A549 (cell line): ENCODE data around the gene DYNC1I1. TPM values are rescaled to one million over a fixed set of nuclear protein-coding genes. Genes with fewer than 3 reads are reported as not detected.

Experiments used
- ATAC-seq, 2 experiments: fragments of 200-7000 bp in 1 of 2; fragments of >200 bp in 1 of 2; cut with Nextera tagmentation in 1 of 2; cut with Tn5 transposase in 1 of 2; 3 replicates each; pipeline versions ENCODE4 v1.8.0 to v1.9.1; 2018 to 2020; ENCODE audit warnings: mild to moderate bottlenecking in 1 of 2, moderate library complexity in 1 of 2
- CTCF ChIA-PET: fragments of 300-600 bp; sonication (Branson Sonifier 250); formaldehyde crosslinking; extraction: SDS; loops from one replicate; lab custom pipeline; 2021; ENCODE audit warnings: antibody characterized with exemption, inconsistent platforms; lab: Yijun Ruan, JAX
- POLR2A ChIA-PET: fragments of 350-600 bp; formaldehyde crosslinking; extraction: SDS; loops from one replicate; lab custom pipeline; 2021; ENCODE audit warnings: antibody characterized with exemption, inconsistent platforms; lab: Yijun Ruan, JAX
- DNase-seq, 2 experiments: peaks; one replicate each; pipeline versions ENCODE4 v3.0.0 to v3.0.0-alpha.2; 2011 to 2016; ENCODE audit warnings: low read depth in 1 of 2, low spot score in 1 of 2
- FAIRE-seq: peaks from 2 replicates; lab custom pipeline; 2011; peaks lifted over from hg19 to GRCh38; lab: Jason Lieb, UNC
- H3K27ac ChIP-seq, 2 experiments: fragments of >200 bp; sonication (Bioruptor Twin); formaldehyde crosslinking; 3 replicates each; pipeline ENCODE4 v1.5.1; 2016 to 2017
- H3K4me1 ChIP-seq: fragments of >200 bp; sonication (Bioruptor Twin); formaldehyde crosslinking; 3 replicates; pipeline ENCODE4 v1.6.1; 2016
- H3K4me2 ChIP-seq: fragments of >200 bp; sonication (Bioruptor Twin); formaldehyde crosslinking; 3 replicates; pipeline ENCODE4 v1.6.1; 2016
- H3K4me3 ChIP-seq: fragments of >200 bp; sonication (Bioruptor Twin); formaldehyde crosslinking; 3 replicates; pipeline ENCODE4 v1.5.1; 2016
- H3K9me3 ChIP-seq: fragments of >200 bp; sonication (Bioruptor Twin); formaldehyde crosslinking; 3 replicates; pipeline ENCODE4 v1.6.1; 2016
- BHLHE40 ChIP-seq: IDR thresholded peaks from 2 replicates; pipeline ENCODE4 v1.6.1; 2012; ENCODE audit warnings: low read depth, low read length, inconsistent platforms
- FOSB ChIP-seq: fragments of 250-450 bp; sonication (Bioruptor Pico); IDR thresholded peaks from 2 replicates; pipeline ENCODE4 v1.5.0; 2020; ENCODE audit warnings: mild to moderate bottlenecking, moderate library complexity
- FOSL2 ChIP-seq, 2 experiments: fragments of 450-650 bp in 1 of 2; fragments of >200 bp in 1 of 2; sonication (Bioruptor Twin) in 1 of 2; formaldehyde crosslinking; IDR thresholded peaks; 2 replicates each; pipeline versions ENCODE4 v1.5.0 to v1.6.1; 2016 to 2020; ENCODE audit warnings: mild to moderate bottlenecking in 1 of 2, moderate library complexity in 1 of 2
- GATA3 ChIP-seq: IDR thresholded peaks from 2 replicates; pipeline ENCODE4 v1.6.1; 2012; ENCODE audit warnings: borderline replicate concordance
- HEYL ChIP-seq: fragments of 250-450 bp; sonication (Bioruptor Pico); IDR thresholded peaks from 2 replicates; pipeline ENCODE4 v1.8.0; 2021; ENCODE audit warnings: mild to moderate bottlenecking, moderate library complexity
- HOXB13 ChIP-seq: fragments of 250-450 bp; sonication (Bioruptor Pico); IDR thresholded peaks from 2 replicates; pipeline ENCODE4 v1.5.0; 2020; ENCODE audit warnings: low read depth, mild to moderate bottlenecking, moderate library complexity
- HOXB5 ChIP-seq: fragments of 250-450 bp; sonication (Bioruptor Pico); IDR thresholded peaks from 2 replicates; pipeline ENCODE4 v1.5.0; 2020; ENCODE audit warnings: mild to moderate bottlenecking, moderate library complexity
- JUN ChIP-seq, 2 experiments: fragments of >200 bp; sonication (Bioruptor Twin); formaldehyde crosslinking; IDR thresholded peaks; 2 replicates in 1 of 2; 3 replicates in 1 of 2; pipeline ENCODE4 v1.6.1; 2016 to 2017
- MAFK ChIP-seq: fragments of 450-650 bp; IDR thresholded peaks from 2 replicates; pipeline ENCODE4 v1.6.1; 2014; ENCODE audit not compliant: partially characterized antibody
- POLR2A ChIP-seq: IDR thresholded peaks from 2 replicates; pipeline ENCODE4 v1.6.1; 2012; ENCODE audit warnings: mild to moderate bottlenecking, low read length
- POLR2AphosphoS2 ChIP-seq: conservative IDR thresholded peaks from 2 replicates; pipeline ENCODE4 v1.6.1; 2012; ENCODE audit warnings: low read length, improper control_type of control experiment, inconsistent platforms
- RARB ChIP-seq: fragments of 250-450 bp; sonication (Bioruptor Pico); IDR thresholded peaks from 2 replicates; pipeline ENCODE4 v1.8.0; 2021; ENCODE audit warnings: mild to moderate bottlenecking, moderate library complexity
- SREBF2 ChIP-seq: fragments of 450-650 bp; IDR thresholded peaks from 2 replicates; pipeline ENCODE4 v1.6.1; 2014; ENCODE audit warnings: mild to moderate bottlenecking, moderate library complexity
- TFCP2L1 ChIP-seq: fragments of 250-450 bp; sonication (Bioruptor Pico); IDR thresholded peaks from 2 replicates; pipeline ENCODE4 v1.5.0; 2021; ENCODE audit warnings: mild to moderate bottlenecking
- ZNF302 ChIP-seq: fragments of 250-450 bp; sonication (Bioruptor Pico); IDR thresholded peaks from 2 replicates; pipeline ENCODE4 v1.9.0; 2021; ENCODE audit warnings: inconsistent platforms, mild to moderate bottlenecking, moderate library complexity
- WGBS: methylation state at CpG from one replicate; pipeline ENCODE4 v1.1.6; 2017; ENCODE audit errors: missing lambda C conversion rate; 5-methylcytosine and 5-hydroxymethylcytosine counted together
- polyA plus RNA-seq, 4 experiments: library from polyadenylated mRNA; depleted of rRNA in 3 of 4; stranded (reverse); fragments of >200 nt; fragmentation: RNase III in 1 of 4; extraction: RNeasy Plus Mini Kit Qiagen cat#74134 plus additional on column Dnase treatment in 1 of 4; gene quantifications; 2 replicates in 3 of 4; 3 replicates in 1 of 4; pipeline ENCODE4 v1.2.3, GENCODE V29; 2011 to 2017
- TF ChIP-seq, protein P1 (sequence below): fragments of >200 bp; sonication (Bioruptor Twin); formaldehyde crosslinking; IDR thresholded peaks from 3 replicates; pipeline ENCODE4 v1.6.1; 2016
- TF ChIP-seq, protein P2 (sequence below): fragments of 450-650 bp; IDR thresholded peaks from 2 replicates; pipeline ENCODE4 v1.6.1; 2014; ENCODE audit warnings: antibody characterized with exemption
- TF ChIP-seq, protein P3 (sequence below): fragments of 250-450 bp; sonication (Bioruptor Pico); IDR thresholded peaks from 2 replicates; pipeline ENCODE4 v1.5.0; 2020; ENCODE audit warnings: low read depth, mild to moderate bottlenecking, moderate library complexity
- TF ChIP-seq, protein P4 (sequence below): fragments of 200-600 bp; sonication (generic); IDR thresholded peaks from 2 replicates; pipeline ENCODE4 v1.6.1; 2016; ENCODE audit warnings: antibody characterized with exemption, mild to moderate bottlenecking, moderate library complexity
- TF ChIP-seq, protein P5 (sequence below): fragments of 150-350 bp; IDR thresholded peaks from 2 replicates; pipeline ENCODE4 v1.6.1; 2014; ENCODE audit warnings: low read depth, mild to moderate bottlenecking, low read length
- TF ChIP-seq, protein P6 (sequence below): fragments of >200 bp; sonication (Bioruptor Twin); formaldehyde crosslinking; IDR thresholded peaks from 3 replicates; pipeline ENCODE4 v1.5.1; 2016

The DYNC1I1 gene
- polyA plus RNA-seq, 2 of the 4 experiments (the other 2 are of a cell fraction), result 0.04 TPM; not detected in 1

DNA sequence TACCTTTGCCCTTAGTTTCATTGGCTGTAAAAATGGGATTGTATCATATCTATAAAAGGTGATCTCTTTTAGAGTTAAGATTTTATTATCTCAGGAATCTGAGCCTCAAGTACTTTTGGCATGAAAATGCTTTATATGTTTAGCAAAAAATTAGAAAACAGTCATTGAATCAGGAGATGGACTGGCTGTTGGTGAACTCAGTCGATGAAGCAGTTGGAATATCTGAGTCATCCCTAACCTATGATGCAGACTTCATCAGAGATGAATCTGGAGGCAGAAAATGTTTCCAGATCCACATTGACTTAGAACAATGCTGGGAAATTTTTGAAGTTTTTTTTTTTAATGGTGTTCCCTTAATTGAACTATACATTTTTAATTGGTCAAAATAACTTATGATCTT, 321.1 kb downstream of the DYNC1I1 start:
- DNase-seq (peak in 1 of 2 experiments; percentile 18), ATAC-seq (no peak; a peak in 1 of 6 replicates), FAIRE-seq (no peak)
- TF ChIP-seq POLR2AphosphoS2, result no peak
- no peak for TF ChIP-seq FOSL2 (IDR thresholded peaks at IDR 0.05)
- TF ChIP-seq FOSL2 (CRISPR knock-in tag; IDR thresholded peaks at IDR 0.05), result no peak
- TF ChIP-seq, protein P1, sequence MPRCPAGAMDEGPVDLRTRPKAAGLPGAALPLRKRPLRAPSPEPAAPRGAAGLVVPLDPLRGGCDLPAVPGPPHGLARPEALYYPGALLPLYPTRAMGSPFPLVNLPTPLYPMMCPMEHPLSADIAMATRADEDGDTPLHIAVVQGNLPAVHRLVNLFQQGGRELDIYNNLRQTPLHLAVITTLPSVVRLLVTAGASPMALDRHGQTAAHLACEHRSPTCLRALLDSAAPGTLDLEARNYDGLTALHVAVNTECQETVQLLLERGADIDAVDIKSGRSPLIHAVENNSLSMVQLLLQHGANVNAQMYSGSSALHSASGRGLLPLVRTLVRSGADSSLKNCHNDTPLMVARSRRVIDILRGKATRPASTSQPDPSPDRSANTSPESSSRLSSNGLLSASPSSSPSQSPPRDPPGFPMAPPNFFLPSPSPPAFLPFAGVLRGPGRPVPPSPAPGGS, result no peak
- H3K27ac ChIP-seq, result no peak overlapping the region
- ChIA-PET POLR2A (no interaction called here), CTCF (no interaction called here)
- WGBS, result 0% methylated on average over 1 of the region's 1 CpG
- no peak overlapping the region for H3K4me2 ChIP-seq
- H3K9me3 ChIP-seq, result no peaks in the 10 kb centered on the region
- H3K4me3 ChIP-seq, result no peak overlapping the region
- peaks cover 9% of the 10 kb centered on the region; the same call in 2 of the 3 replicates for H3K4me1 ChIP-seq

DNA sequence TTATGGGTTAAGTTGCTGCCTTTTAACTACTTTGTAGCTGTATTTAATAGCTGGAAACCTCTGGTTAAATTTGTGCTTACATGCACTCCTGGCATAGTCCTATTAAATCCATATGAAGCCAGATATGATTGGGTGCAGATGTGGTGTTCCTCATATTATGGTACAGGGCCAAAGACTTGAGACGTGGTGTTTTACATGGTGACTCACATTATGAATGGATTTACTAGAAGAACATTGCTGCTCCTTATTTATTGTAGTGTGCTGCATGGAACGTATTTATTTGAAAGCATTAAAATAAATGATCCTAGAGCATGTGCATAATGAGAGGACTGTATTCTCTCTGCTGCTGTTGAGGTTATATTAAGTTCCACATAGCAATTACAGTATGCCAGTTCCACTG, 325.5 kb downstream of the DYNC1I1 start:
- CTCF ChIA-PET, result no interaction called here
- Histone ChIP-seq H3K4me3 (no peak overlapping the region), H3K27ac (no peak overlapping the region), H3K4me2 (no peak overlapping the region), H3K4me1 (no peaks in the 10 kb centered on the region), H3K9me3 (no peaks in the 10 kb centered on the region)
- 6% methylated on average over 2 of the region's 2 CpGs for WGBS
- POLR2A ChIA-PET, result no interaction called here
- ATAC-seq (no peak), FAIRE-seq (no peak), DNase-seq (no peak)
- TF ChIP-seq, protein P2, sequence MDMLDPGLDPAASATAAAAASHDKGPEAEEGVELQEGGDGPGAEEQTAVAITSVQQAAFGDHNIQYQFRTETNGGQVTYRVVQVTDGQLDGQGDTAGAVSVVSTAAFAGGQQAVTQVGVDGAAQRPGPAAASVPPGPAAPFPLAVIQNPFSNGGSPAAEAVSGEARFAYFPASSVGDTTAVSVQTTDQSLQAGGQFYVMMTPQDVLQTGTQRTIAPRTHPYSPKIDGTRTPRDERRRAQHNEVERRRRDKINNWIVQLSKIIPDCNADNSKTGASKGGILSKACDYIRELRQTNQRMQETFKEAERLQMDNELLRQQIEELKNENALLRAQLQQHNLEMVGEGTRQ, result no peak
- no peak for TF ChIP-seq FOSB (CRISPR knock-in tag)
- no peak for TF ChIP-seq POLR2A
- TF ChIP-seq TFCP2L1 (CRISPR knock-in tag), result no peak
- TF ChIP-seq MAFK, result no peak
- no peak for TF ChIP-seq SREBF2
- TF ChIP-seq GATA3, result no peak
- no peak for TF ChIP-seq HOXB5 (CRISPR knock-in tag)
- TF ChIP-seq, protein P3, sequence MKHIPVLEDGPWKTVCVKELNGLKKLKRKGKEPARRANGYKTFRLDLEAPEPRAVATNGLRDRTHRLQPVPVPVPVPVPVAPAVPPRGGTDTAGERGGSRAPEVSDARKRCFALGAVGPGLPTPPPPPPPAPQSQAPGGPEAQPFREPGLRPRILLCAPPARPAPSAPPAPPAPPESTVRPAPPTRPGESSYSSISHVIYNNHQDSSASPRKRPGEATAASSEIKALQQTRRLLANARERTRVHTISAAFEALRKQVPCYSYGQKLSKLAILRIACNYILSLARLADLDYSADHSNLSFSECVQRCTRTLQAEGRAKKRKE (CRISPR knock-in tag), result no peak
- TF ChIP-seq RARB (CRISPR knock-in tag), result no peak
- no peak for TF ChIP-seq HOXB13
- TF ChIP-seq ZNF302 (CRISPR knock-in tag), result no peak
- no peak for TF ChIP-seq HEYL (CRISPR knock-in tag)
- TF ChIP-seq BHLHE40, result no peak
- TF ChIP-seq JUN (IDR thresholded peaks at IDR 0.05), result no peak
- TF ChIP-seq, protein P4, sequence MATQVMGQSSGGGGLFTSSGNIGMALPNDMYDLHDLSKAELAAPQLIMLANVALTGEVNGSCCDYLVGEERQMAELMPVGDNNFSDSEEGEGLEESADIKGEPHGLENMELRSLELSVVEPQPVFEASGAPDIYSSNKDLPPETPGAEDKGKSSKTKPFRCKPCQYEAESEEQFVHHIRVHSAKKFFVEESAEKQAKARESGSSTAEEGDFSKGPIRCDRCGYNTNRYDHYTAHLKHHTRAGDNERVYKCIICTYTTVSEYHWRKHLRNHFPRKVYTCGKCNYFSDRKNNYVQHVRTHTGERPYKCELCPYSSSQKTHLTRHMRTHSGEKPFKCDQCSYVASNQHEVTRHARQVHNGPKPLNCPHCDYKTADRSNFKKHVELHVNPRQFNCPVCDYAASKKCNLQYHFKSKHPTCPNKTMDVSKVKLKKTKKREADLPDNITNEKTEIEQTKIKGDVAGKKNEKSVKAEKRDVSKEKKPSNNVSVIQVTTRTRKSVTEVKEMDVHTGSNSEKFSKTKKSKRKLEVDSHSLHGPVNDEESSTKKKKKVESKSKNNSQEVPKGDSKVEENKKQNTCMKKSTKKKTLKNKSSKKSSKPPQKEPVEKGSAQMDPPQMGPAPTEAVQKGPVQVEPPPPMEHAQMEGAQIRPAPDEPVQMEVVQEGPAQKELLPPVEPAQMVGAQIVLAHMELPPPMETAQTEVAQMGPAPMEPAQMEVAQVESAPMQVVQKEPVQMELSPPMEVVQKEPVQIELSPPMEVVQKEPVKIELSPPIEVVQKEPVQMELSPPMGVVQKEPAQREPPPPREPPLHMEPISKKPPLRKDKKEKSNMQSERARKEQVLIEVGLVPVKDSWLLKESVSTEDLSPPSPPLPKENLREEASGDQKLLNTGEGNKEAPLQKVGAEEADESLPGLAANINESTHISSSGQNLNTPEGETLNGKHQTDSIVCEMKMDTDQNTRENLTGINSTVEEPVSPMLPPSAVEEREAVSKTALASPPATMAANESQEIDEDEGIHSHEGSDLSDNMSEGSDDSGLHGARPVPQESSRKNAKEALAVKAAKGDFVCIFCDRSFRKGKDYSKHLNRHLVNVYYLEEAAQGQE, result no peak
- TF ChIP-seq, protein P5, sequence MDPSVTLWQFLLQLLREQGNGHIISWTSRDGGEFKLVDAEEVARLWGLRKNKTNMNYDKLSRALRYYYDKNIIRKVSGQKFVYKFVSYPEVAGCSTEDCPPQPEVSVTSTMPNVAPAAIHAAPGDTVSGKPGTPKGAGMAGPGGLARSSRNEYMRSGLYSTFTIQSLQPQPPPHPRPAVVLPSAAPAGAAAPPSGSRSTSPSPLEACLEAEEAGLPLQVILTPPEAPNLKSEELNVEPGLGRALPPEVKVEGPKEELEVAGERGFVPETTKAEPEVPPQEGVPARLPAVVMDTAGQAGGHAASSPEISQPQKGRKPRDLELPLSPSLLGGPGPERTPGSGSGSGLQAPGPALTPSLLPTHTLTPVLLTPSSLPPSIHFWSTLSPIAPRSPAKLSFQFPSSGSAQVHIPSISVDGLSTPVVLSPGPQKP, result no peak
- TF ChIP-seq, protein P1, result no peak
- TF ChIP-seq, protein P6, sequence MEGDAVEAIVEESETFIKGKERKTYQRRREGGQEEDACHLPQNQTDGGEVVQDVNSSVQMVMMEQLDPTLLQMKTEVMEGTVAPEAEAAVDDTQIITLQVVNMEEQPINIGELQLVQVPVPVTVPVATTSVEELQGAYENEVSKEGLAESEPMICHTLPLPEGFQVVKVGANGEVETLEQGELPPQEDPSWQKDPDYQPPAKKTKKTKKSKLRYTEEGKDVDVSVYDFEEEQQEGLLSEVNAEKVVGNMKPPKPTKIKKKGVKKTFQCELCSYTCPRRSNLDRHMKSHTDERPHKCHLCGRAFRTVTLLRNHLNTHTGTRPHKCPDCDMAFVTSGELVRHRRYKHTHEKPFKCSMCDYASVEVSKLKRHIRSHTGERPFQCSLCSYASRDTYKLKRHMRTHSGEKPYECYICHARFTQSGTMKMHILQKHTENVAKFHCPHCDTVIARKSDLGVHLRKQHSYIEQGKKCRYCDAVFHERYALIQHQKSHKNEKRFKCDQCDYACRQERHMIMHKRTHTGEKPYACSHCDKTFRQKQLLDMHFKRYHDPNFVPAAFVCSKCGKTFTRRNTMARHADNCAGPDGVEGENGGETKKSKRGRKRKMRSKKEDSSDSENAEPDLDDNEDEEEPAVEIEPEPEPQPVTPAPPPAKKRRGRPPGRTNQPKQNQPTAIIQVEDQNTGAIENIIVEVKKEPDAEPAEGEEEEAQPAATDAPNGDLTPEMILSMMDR, result no peak
